Duodenal mucosa (tissue), 2 donors: ENCODE data around the gene MSX1.

Source experiments
- H3K27ac ChIP-seq: one replicate; pipeline ENCODE4 v1.7.0; 2013; ENCODE audit warnings: low read depth, low read length
- H3K27me3 ChIP-seq, 2 donors: one replicate each; pipeline ENCODE4 v1.7.0; 2013; ENCODE audit warnings: low read length in 2 of 2, control low read depth in 1 of 2; ENCODE audit not compliant: insufficient read depth in 2 of 2, control insufficient read depth in 1 of 2
- H3K36me3 ChIP-seq, 2 donors: one replicate each; pipeline ENCODE4 v1.7.0; 2013; ENCODE audit warnings: low read length in 2 of 2, control low read depth in 1 of 2; ENCODE audit not compliant: insufficient read depth in 2 of 2, control insufficient read depth in 1 of 2
- H3K4me1 ChIP-seq, 2 donors: one replicate each; pipeline ENCODE4 v1.7.0; 2013; ENCODE audit warnings: low read length in 2 of 2, control low read depth in 1 of 2; ENCODE audit not compliant: insufficient read depth in 2 of 2, control insufficient read depth in 1 of 2
- H3K4me3 ChIP-seq, 2 donors: one replicate each; pipeline ENCODE4 v1.7.0; 2013; ENCODE audit warnings: low read length in 2 of 2, low read depth in 1 of 2
- H3K9ac ChIP-seq, 2 donors: one replicate each; pipeline ENCODE4 v1.7.0; 2013; ENCODE audit warnings: low read length in 2 of 2, low read depth in 1 of 2
- H3K9me3 ChIP-seq, 2 donors: one replicate each; pipeline ENCODE4 v1.7.0; 2013; ENCODE audit warnings: low read length in 2 of 2, control low read depth in 1 of 2; ENCODE audit not compliant: control insufficient read depth in 1 of 2

The MSX1 gene

GRCh38 chr4:4864940-4865704 is 5.7 kb downstream of the MSX1 start:
- Histone ChIP-seq H3K9me3 (no peaks in the 10 kb centered on the region), H3K9ac (no peak overlapping the region), H3K36me3 (no peaks in the 10 kb centered on the region), H3K4me1 (peaks cover 13 to 19% of the 10 kb centered on the region in 2 donors), H3K27ac (no peak overlapping the region), H3K4me3 (no peak overlapping the region), H3K27me3 (peaks cover 90 to 95% of the 10 kb centered on the region in 2 donors)

GRCh38 chr4:4865705-4866123 is 6.2 kb downstream of the MSX1 start:
- Histone ChIP-seq H3K4me1 (peaks cover 9 to 14% of the 10 kb centered on the region in 2 donors), H3K27ac (no peak overlapping the region), H3K27me3 (peaks cover 92 to 96% of the 10 kb centered on the region in 2 donors), H3K36me3 (no peaks in the 10 kb centered on the region), H3K4me3 (peak overlapping the region; percentile 45 to 47), H3K9me3 (no peaks in the 10 kb centered on the region), H3K9ac (no peak overlapping the region)

GRCh38 chr4:4866124-4866865 is 6.8 kb downstream of the MSX1 start:
- Histone ChIP-seq H3K36me3 (no peaks in the 10 kb centered on the region), H3K9ac (no peak overlapping the region), H3K4me1 (peaks cover 3 to 9% of the 10 kb centered on the region in 2 donors), H3K27ac (no peak overlapping the region), H3K4me3 (peak overlapping the region; percentile 45 to 47), H3K27me3 (peaks cover 92 to 96% of the 10 kb centered on the region in 2 donors), H3K9me3 (no peaks in the 10 kb centered on the region)

- H3K4me3 ChIP-seq: peak overlapping the region in 1 of 2 donors; percentile 45
- no peaks in the 10 kb centered on the region for H3K36me3 ChIP-seq
- H3K4me1 ChIP-seq: peaks cover 0 to 9% of the 10 kb centered on the region in 2 donors
Observed at GRCh38 chr4:4866866-4867374, 7.5 kb downstream of the MSX1 start.

GRCh38 chr4:4867375-4868039 is 8.0 kb downstream of the MSX1 start:
- Histone ChIP-seq H3K9ac (no peak overlapping the region), H3K36me3 (no peaks in the 10 kb centered on the region), H3K27me3 (peaks cover 92 to 96% of the 10 kb centered on the region in 2 donors), H3K9me3 (no peaks in the 10 kb centered on the region), H3K4me1 (peaks cover 0 to 9% of the 10 kb centered on the region in 2 donors), H3K4me3 (no peak overlapping the region), H3K27ac (no peak overlapping the region)

More at GRCh38 chr4:4866866-4867374, 7.5 kb downstream of the MSX1 start:
- Histone ChIP-seq H3K27me3 (peaks cover 92 to 96% of the 10 kb centered on the region in 2 donors), H3K27ac (no peak overlapping the region), H3K9ac (no peak overlapping the region), H3K9me3 (no peaks in the 10 kb centered on the region)

GRCh38 chr4:4868040-4868757 is 8.7 kb downstream of the MSX1 start:
- Histone ChIP-seq H3K36me3 (no peaks in the 10 kb centered on the region), H3K27ac (no peak overlapping the region), H3K27me3 (peaks cover 92 to 96% of the 10 kb centered on the region in 2 donors), H3K4me1 (peaks cover 0 to 9% of the 10 kb centered on the region in 2 donors), H3K4me3 (no peak overlapping the region), H3K9ac (no peak overlapping the region), H3K9me3 (no peaks in the 10 kb centered on the region)

- no peaks in the 10 kb centered on the region for H3K36me3 ChIP-seq
- H3K9ac ChIP-seq: no peak overlapping the region
- H3K27ac ChIP-seq: no peak overlapping the region
- no peaks in the 10 kb centered on the region for H3K9me3 ChIP-seq
- H3K27me3 ChIP-seq: peaks cover 94 to 100% of the 10 kb centered on the region in 2 donors
- peaks cover 0 to 9% of the 10 kb centered on the region in 2 donors for H3K4me1 ChIP-seq
- H3K4me3 ChIP-seq: no peak overlapping the region
Observed at GRCh38 chr4:4868758-4869723, 9.6 kb downstream of the MSX1 start.

- Histone ChIP-seq H3K4me1 (peaks cover 0 to 9% of the 10 kb centered on the region in 2 donors), H3K4me3 (no peak overlapping the region), H3K27me3 (peaks cover 92 to 98% of the 10 kb centered on the region in 2 donors)
Observed at GRCh38 chr4:4869731-4870571, 10.5 kb downstream of the MSX1 start.

More at GRCh38 chr4:4869731-4870571, 10.5 kb downstream of the MSX1 start:
- H3K9me3 ChIP-seq: no peaks in the 10 kb centered on the region
- no peak overlapping the region for H3K9ac ChIP-seq
- H3K27ac ChIP-seq: no peak overlapping the region
- no peaks in the 10 kb centered on the region for H3K36me3 ChIP-seq
